Keratinocyte (primary cell): Measurements from ENCODE around the gene CTTN. TPM values are rescaled to one million over a fixed set of nuclear protein-coding genes. Genes with fewer than 3 reads are reported as not detected.

Experiments used
- DNase-seq: peaks from one replicate; pipeline ENCODE4 v3.0.0-alpha.2; 2011; ENCODE audit warnings: low read depth, missing footprints, low spot score
- FAIRE-seq: peaks from 2 replicates; lab custom pipeline; 2011; peaks lifted over from hg19 to GRCh38; lab: Jason Lieb, UNC
- H2AFZ ChIP-seq: 2 replicates; pipeline ENCODE4 v1.6.0; 2012; ENCODE audit warnings: low read length, control low read depth, inconsistent platforms; ENCODE audit not compliant: control insufficient read depth
- H3K27ac ChIP-seq: 2 replicates; pipeline ENCODE4 v1.5.1; 2011; ENCODE audit warnings: low read length; ENCODE audit not compliant: control insufficient read depth, insufficient read depth
- H3K27me3 ChIP-seq: 3 replicates; pipeline ENCODE4 v1.6.0; 2011; ENCODE audit warnings: low read length; ENCODE audit not compliant: control insufficient read depth, insufficient read depth; ENCODE audit errors: extremely low read depth
- H3K36me3 ChIP-seq, 2 experiments: 2 replicates in 1 of 2; 3 replicates in 1 of 2; pipeline ENCODE4 v1.5.1; 2011; ENCODE audit warnings: low read length in 2 of 2, mild to moderate bottlenecking in 1 of 2; ENCODE audit not compliant: control insufficient read depth in 2 of 2, insufficient read depth in 2 of 2; ENCODE audit errors: extremely low read depth in 1 of 2
- H3K4me1 ChIP-seq: 3 replicates; pipeline ENCODE4 v1.5.1; 2011; ENCODE audit warnings: low read length; ENCODE audit not compliant: control insufficient read depth, insufficient read depth; ENCODE audit errors: extremely low read depth
- H3K4me2 ChIP-seq: 3 replicates; pipeline ENCODE4 v1.6.0; 2011; ENCODE audit warnings: low read depth, low read length; ENCODE audit not compliant: control insufficient read depth, insufficient read depth; ENCODE audit errors: extremely low read depth
- H3K4me3 ChIP-seq, 3 experiments: fragments of 200-600 bp in 1 of 3; sonication (generic) in 1 of 3; 2 replicates in 2 of 3; 3 replicates in 1 of 3; pipeline ENCODE4 v1.5.1; 2011 to 2016; ENCODE audit warnings: low read length in 3 of 3, mild to moderate bottlenecking in 3 of 3, control low read depth in 2 of 3, inconsistent platforms in 1 of 3, low read depth in 1 of 3, mixed read lengths in 1 of 3, mixed run types in 1 of 3, moderate library complexity in 1 of 3; ENCODE audit not compliant: control insufficient read depth in 2 of 3, insufficient read depth in 2 of 3; ENCODE audit errors: extremely low read depth in 1 of 3
- H3K79me2 ChIP-seq: 2 replicates; pipeline ENCODE4 v1.6.0; 2012; ENCODE audit warnings: low read length; ENCODE audit not compliant: control insufficient read depth, insufficient read depth
- H3K9ac ChIP-seq: 3 replicates; pipeline ENCODE4 v1.6.0; 2011; ENCODE audit warnings: low read length; ENCODE audit not compliant: control insufficient read depth, insufficient read depth; ENCODE audit errors: extremely low read depth
- H3K9me1 ChIP-seq: 3 replicates; pipeline ENCODE4 v1.6.0; 2011; ENCODE audit warnings: low read length; ENCODE audit not compliant: control insufficient read depth, insufficient read depth; ENCODE audit errors: extremely low read depth
- H3K9me3 ChIP-seq: 2 replicates; pipeline ENCODE4 v1.5.1; 2012; ENCODE audit warnings: low read depth, low read length; ENCODE audit not compliant: control insufficient read depth
- H4K20me1 ChIP-seq: 3 replicates; pipeline ENCODE4 v1.6.0; 2011; ENCODE audit warnings: low read length; ENCODE audit not compliant: control insufficient read depth, insufficient read depth; ENCODE audit errors: extremely low read depth
- EZH2 ChIP-seq: IDR thresholded peaks from one replicate; pipeline ENCODE4 v1.6.1; 2012; ENCODE audit warnings: inconsistent platforms, mild to moderate bottlenecking, low read length, moderate library complexity
- dilution Hi-C: fragments of 300-500 bp; cut with MboI; formaldehyde crosslinking; loops from one replicate; pipeline ENCODE4 v1.7.0; 2020; ENCODE audit warnings: low sequenced_read_pairs; ENCODE audit not compliant: extremely low pct_ligation_motif_present
- polyA plus RNA-seq, 5 experiments: library from polyadenylated mRNA; depleted of rRNA in 3 of 5; stranded (reverse) in 3 of 5; stranded (forward) in 1 of 5; unstranded in 1 of 5; fragments of >200 nt; gene quantifications; 1 replicate in 1 of 5; 2 replicates in 3 of 5; 3 replicates in 1 of 5; pipeline versions ENCODE4 v1.2.1 to v1.2.3, GENCODE V29; 2011 to 2012; ENCODE audit warnings: missing spikeins in 2 of 5, low read depth in 1 of 5, low replicate concordance in 1 of 5
- TF ChIP-seq, protein P1 (sequence below), 3 experiments: IDR thresholded peaks in 1 of 3; conservative IDR thresholded peaks in 1 of 3; optimal IDR thresholded peaks in 1 of 3; 2 replicates in 2 of 3; 3 replicates in 1 of 3; pipeline versions ENCODE3 to v1.5.1; 2011; ENCODE audit warnings: low read length in 3 of 3, mild to moderate bottlenecking in 3 of 3, moderate library complexity in 2 of 3, control low read depth in 1 of 3, inconsistent platforms in 1 of 3; ENCODE audit not compliant: insufficient read depth in 2 of 3; ENCODE audit errors: extremely low read depth in 1 of 3

The CTTN gene
- polyA plus RNA-seq, 1 donor (not counting 4 experiments of a cell fraction or from before 2014, with no cell fraction given) = 184 TPM

DNA sequence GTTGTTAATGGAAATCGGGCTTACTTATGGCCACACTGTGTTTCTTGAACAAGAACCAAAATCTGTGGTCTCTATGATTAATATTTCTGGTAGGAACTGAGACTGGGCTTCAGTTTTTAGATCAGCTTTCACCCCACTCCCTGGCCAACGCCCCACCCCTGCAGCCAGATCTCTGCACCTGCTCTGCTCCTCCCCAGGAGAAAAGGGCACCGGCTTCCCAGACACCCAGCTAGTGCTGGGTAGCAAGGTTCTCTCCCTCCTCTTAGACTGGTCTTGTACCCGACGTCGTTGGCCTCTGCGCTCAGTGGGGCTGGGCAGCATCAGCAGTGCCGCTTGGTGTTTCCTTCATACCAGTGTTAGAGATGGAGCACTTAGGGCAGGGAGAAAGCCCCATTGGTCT lies 17.0 kb upstream of the CTTN start:
- peaks cover 2% of the 10 kb centered on the region for H3K79me2 ChIP-seq
- FAIRE-seq (no peak), DNase-seq (no peak)
- peaks cover 4% of the 10 kb centered on the region for H3K9me1 ChIP-seq
- H3K27me3 ChIP-seq = no peaks in the 10 kb centered on the region
- H3K4me2 ChIP-seq = no peak overlapping the region
- no peak overlapping the region for H2AFZ ChIP-seq
- H3K4me1 ChIP-seq = no peaks in the 10 kb centered on the region
- no peak overlapping the region for H3K27ac ChIP-seq
- H3K4me3 ChIP-seq = no peak overlapping the region
- no peak for TF ChIP-seq EZH2
- TF ChIP-seq, protein P1, sequence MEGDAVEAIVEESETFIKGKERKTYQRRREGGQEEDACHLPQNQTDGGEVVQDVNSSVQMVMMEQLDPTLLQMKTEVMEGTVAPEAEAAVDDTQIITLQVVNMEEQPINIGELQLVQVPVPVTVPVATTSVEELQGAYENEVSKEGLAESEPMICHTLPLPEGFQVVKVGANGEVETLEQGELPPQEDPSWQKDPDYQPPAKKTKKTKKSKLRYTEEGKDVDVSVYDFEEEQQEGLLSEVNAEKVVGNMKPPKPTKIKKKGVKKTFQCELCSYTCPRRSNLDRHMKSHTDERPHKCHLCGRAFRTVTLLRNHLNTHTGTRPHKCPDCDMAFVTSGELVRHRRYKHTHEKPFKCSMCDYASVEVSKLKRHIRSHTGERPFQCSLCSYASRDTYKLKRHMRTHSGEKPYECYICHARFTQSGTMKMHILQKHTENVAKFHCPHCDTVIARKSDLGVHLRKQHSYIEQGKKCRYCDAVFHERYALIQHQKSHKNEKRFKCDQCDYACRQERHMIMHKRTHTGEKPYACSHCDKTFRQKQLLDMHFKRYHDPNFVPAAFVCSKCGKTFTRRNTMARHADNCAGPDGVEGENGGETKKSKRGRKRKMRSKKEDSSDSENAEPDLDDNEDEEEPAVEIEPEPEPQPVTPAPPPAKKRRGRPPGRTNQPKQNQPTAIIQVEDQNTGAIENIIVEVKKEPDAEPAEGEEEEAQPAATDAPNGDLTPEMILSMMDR (optimal IDR thresholded peaks at IDR 0.05 in 1 of 3, IDR thresholded peaks at IDR 0.05 in 1 of 3, conservative IDR thresholded peaks at IDR 0.05 in 1 of 3; ENCODE audit: extremely low read depth in 1 of 3, insufficient read depth in 2 of 3, low read length in 3 of 3) = no peak
- H3K36me3 ChIP-seq = peaks cover 18% of the 10 kb centered on the region in 2 experiments
- dilution Hi-C loops = no loop called here
- H3K9me3 ChIP-seq = no peaks in the 10 kb centered on the region
- no peak overlapping the region for H3K9ac ChIP-seq
- H4K20me1 ChIP-seq = peaks cover 4% of the 10 kb centered on the region

DNA sequence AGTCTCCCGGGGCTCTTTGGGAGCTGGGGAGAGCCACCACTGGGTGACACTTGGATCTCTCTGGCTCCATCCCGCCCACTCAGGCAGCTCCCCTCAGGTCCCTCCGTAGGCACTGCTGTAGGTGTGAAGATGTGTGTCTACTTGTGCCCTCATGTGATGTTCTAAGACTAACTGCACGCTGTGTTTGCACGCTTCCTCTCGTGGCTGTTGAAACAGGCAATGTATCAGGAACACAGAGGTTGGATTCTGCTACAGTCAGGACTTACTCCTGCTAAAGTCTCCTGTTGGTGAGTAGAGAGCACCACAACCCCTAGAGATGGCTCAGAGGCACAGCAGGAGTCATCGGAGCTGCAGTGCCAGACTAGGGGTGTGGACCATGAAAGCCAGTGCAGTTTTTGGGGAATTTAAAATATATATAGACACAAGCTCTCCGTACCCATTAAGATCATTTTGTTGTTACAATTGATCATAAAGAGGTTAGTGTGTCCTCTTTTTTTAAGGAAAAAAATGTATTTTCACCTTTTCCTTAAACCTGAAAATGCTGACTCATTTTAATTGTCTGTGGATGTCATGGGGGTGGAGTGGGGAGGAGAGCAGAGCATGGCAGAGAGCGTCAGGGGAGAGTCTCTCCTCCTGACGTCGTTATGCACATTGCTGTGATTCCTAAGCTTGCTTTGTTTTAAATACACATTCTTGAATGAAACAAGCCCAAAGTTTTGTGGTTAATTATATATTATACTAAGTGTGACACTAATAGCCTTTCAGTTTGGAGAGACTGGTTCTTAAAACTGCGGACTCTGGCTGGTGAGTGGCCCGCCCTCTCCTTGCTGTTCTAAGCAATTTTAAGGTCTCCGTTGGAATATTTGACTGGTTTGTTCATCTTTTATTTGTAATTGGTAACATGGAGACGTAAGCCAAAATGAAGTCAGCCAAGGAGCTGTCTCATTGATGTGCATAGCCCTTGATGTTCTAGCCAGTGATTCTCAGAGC lies 16.2 kb upstream of the CTTN start:
- Histone ChIP-seq H3K9ac (no peak overlapping the region), H3K36me3 (peaks cover 18% of the 10 kb centered on the region in 2 experiments), H3K4me2 (no peak overlapping the region), H4K20me1 (peaks cover 4% of the 10 kb centered on the region), H3K27me3 (no peaks in the 10 kb centered on the region), H3K4me3 (no peak overlapping the region), H3K79me2 (peaks cover 2% of the 10 kb centered on the region), H3K9me3 (no peaks in the 10 kb centered on the region), H3K9me1 (peaks cover 4% of the 10 kb centered on the region), H2AFZ (no peak overlapping the region), H3K27ac (no peak overlapping the region), H3K4me1 (no peaks in the 10 kb centered on the region)
- DNase-seq = no peak
- dilution Hi-C loops = no loop called here
- no peak for FAIRE-seq
- TF ChIP-seq EZH2 = no peak
- TF ChIP-seq, protein P1 (optimal IDR thresholded peaks at IDR 0.05 in 1 of 3, IDR thresholded peaks at IDR 0.05 in 1 of 3, conservative IDR thresholded peaks at IDR 0.05 in 1 of 3; ENCODE audit: extremely low read depth in 1 of 3, insufficient read depth in 2 of 3, low read length in 3 of 3) = no peak
